ENCODE results near the gene SERPINB6.
"Not testable (repeated sequence)": the region's sequence is repeated elsewhere in the genome, so short reads cannot be mapped to it uniquely, and the experiment has no call there.

The SERPINB6 gene

GRCh38 chr6:2938632-2939083 is 32.7 kb downstream of the SERPINB6 start:
- FAIRE-seq (no peak), DNase-seq (ENCODE audit: insufficient read length) (no peak)
- TF ChIP-seq TAF1 (IDR thresholded peaks at IDR 0.05; ENCODE audit: borderline replicate concordance, low read depth, low read length) = no peak
- TF ChIP-seq POLR2AphosphoS5 (IDR thresholded peaks at IDR 0.05; ENCODE audit: low read depth, low read length) = no peak
- no peak for TF ChIP-seq POLR2A (IDR thresholded peaks at IDR 0.05; ENCODE audit: low read depth, low read length)

GRCh38 chr6:2938004-2938631 is 33.2 kb downstream of the SERPINB6 start:
- no peak for FAIRE-seq
- TF ChIP-seq TAF1 (IDR thresholded peaks at IDR 0.05; ENCODE audit: borderline replicate concordance, low read depth, low read length) = no peak
- TF ChIP-seq POLR2AphosphoS5 (IDR thresholded peaks at IDR 0.05; ENCODE audit: low read depth, low read length) = no peak
- no peak for TF ChIP-seq POLR2A (IDR thresholded peaks at IDR 0.05; ENCODE audit: low read depth, low read length)
- DNase-seq (ENCODE audit: insufficient read length) = no peak

GRCh38 chr6:2937627-2938003 is 33.8 kb downstream of the SERPINB6 start:
- DNase-seq (ENCODE audit: insufficient read length) (no peak), FAIRE-seq (no peak)
- TF ChIP-seq POLR2A (IDR thresholded peaks at IDR 0.05; ENCODE audit: low read depth, low read length) (no peak), TAF1 (IDR thresholded peaks at IDR 0.05; ENCODE audit: borderline replicate concordance, low read depth, low read length) (no peak), POLR2AphosphoS5 (IDR thresholded peaks at IDR 0.05; ENCODE audit: low read depth, low read length) (no peak)

- DNase-seq (ENCODE audit: insufficient read length) (no peak), FAIRE-seq (no peak)
- TF ChIP-seq POLR2AphosphoS5 (IDR thresholded peaks at IDR 0.05; ENCODE audit: low read depth, low read length) (no peak), POLR2A (IDR thresholded peaks at IDR 0.05; ENCODE audit: low read depth, low read length) (no peak), TAF1 (IDR thresholded peaks at IDR 0.05; ENCODE audit: borderline replicate concordance, low read depth, low read length) (no peak)
Observed at GRCh38 chr6:2935566-2936291, 35.6 kb downstream of the SERPINB6 start.

GRCh38 chr6:2934057-2934456 is 37.3 kb downstream of the SERPINB6 start:
- DNase-seq (ENCODE audit: insufficient read length) = no peak
- TF ChIP-seq POLR2AphosphoS5 (IDR thresholded peaks at IDR 0.05; ENCODE audit: low read depth, low read length) (no peak), POLR2A (IDR thresholded peaks at IDR 0.05; ENCODE audit: low read depth, low read length) (no peak), TAF1 (IDR thresholded peaks at IDR 0.05; ENCODE audit: borderline replicate concordance, low read depth, low read length) (no peak)
- FAIRE-seq = no peak

- not testable (repeated sequence) for FAIRE-seq; DNase-seq (ENCODE audit: insufficient read length)
Observed at GRCh38 chr6:2932911-2933310, 38.5 kb downstream of the SERPINB6 start.

GRCh38 chr6:2931970-2932748 is 39.2 kb downstream of the SERPINB6 start:
- no peak for TF ChIP-seq POLR2A (IDR thresholded peaks at IDR 0.05; ENCODE audit: low read depth, low read length)
- peak; percentile 60 for DNase-seq (ENCODE audit: insufficient read length)
- peak; percentile 81 for FAIRE-seq

- DNase-seq (ENCODE audit: insufficient read length) = no peak
- no peak for FAIRE-seq
- TF ChIP-seq POLR2AphosphoS5 (IDR thresholded peaks at IDR 0.05; ENCODE audit: low read depth, low read length) (no peak), POLR2A (IDR thresholded peaks at IDR 0.05; ENCODE audit: low read depth, low read length) (no peak), TAF1 (IDR thresholded peaks at IDR 0.05; ENCODE audit: borderline replicate concordance, low read depth, low read length) (no peak)
Observed at GRCh38 chr6:2931055-2931454, 40.3 kb downstream of the SERPINB6 start.

GRCh38 chr6:2927931-2928330 is 43.4 kb downstream of the SERPINB6 start:
- DNase-seq (ENCODE audit: insufficient read length); FAIRE-seq: not testable (repeated sequence)

- not testable (repeated sequence) for DNase-seq (ENCODE audit: insufficient read length); FAIRE-seq
Observed at GRCh38 chr6:2925842-2926747, 45.3 kb downstream of the SERPINB6 start.

- TF ChIP-seq POLR2AphosphoS5 (IDR thresholded peaks at IDR 0.05; ENCODE audit: low read depth, low read length) (no peak), POLR2A (IDR thresholded peaks at IDR 0.05; ENCODE audit: low read depth, low read length) (no peak), TAF1 (IDR thresholded peaks at IDR 0.05; ENCODE audit: borderline replicate concordance, low read depth, low read length) (no peak)
- no peak for FAIRE-seq
- no peak for DNase-seq (ENCODE audit: insufficient read length)
Observed at GRCh38 chr6:2921520-2922115, 49.7 kb downstream of the SERPINB6 start.
